Activated gamma-delta T cell treated with anti-CD3 and anti-CD28 coated beads, Interleukin-2, amount 50 U/mL, for 16 hours (primary cell): ENCODE data around the gene SMIM38.
"Not testable (repeated sequence)": the region's sequence is repeated elsewhere in the genome, so short reads cannot be mapped to it uniquely, and the experiment has no call there.

Experiments
- DNase-seq: peaks from one replicate; pipeline ENCODE4 v3.0.0-alpha.2; 2020; ENCODE audit warnings: low read depth

SMIM38 gene

DNA sequence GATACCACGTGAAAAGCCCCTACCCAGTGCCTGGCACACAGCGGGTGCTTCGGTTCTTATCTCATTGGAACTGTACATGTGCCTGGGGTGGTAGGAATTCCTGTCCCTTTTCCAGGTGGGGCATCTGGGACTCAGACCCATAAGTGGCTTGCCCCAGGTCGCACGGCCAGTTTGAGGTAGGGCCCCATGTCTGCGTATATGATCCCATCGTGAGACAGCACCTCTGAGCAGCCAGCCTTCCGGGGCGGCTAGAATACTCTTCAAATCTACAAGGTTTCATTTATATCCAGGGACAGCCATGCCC is 33.5 kb upstream of the SMIM38 start:
- DNase-seq = no peak

DNA sequence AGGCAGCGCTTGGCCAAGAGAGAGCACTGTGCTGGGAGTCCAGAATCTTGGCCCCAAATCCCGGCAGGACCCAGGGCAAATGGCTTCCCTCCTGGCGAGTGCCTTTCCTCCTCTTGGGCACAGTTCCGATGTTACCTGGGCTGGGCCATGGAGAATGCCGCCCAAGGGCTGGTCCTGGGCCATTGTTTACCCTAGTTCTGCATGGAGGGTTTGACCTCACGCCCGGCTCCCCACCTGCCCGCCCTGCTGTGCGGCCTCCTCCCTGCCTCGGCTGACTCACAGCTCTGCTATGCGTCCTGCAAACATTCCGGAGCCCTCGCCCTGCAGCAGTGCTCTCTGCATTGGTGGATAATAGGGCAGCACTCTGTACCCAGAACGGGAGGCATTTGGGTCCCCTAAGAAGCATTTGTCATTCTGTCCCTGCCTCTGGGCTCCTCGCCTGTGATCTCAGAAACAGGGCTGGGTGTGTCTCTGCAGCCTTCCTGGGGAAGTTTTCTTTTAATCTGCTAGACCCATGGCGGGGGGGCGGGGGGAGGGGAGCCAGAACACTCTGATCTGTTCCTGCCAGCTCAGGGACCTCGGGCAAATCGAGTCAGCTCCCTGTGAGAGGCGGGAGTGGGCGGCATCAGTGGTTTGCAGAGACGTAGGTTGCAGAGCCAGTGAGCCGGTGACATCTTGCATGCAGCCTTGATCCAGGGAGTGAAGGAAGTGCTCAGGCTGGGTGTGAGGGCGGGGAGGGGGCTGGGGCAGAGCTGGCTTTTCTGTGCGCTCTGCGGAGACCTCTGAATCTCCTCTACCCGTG is 32.9 kb upstream of the SMIM38 start:
- DNase-seq = peak; percentile 35

GRCh38 chr11:69123593-69124545 is 31.9 kb upstream of the SMIM38 start:
- DNase-seq = no peak

- DNase-seq = no peak
Measured at GRCh38 chr11:69125861-69126260, 29.9 kb upstream of the SMIM38 start.

GRCh38 chr11:69126286-69126685 is 29.4 kb upstream of the SMIM38 start:
- no peak for DNase-seq

DNA sequence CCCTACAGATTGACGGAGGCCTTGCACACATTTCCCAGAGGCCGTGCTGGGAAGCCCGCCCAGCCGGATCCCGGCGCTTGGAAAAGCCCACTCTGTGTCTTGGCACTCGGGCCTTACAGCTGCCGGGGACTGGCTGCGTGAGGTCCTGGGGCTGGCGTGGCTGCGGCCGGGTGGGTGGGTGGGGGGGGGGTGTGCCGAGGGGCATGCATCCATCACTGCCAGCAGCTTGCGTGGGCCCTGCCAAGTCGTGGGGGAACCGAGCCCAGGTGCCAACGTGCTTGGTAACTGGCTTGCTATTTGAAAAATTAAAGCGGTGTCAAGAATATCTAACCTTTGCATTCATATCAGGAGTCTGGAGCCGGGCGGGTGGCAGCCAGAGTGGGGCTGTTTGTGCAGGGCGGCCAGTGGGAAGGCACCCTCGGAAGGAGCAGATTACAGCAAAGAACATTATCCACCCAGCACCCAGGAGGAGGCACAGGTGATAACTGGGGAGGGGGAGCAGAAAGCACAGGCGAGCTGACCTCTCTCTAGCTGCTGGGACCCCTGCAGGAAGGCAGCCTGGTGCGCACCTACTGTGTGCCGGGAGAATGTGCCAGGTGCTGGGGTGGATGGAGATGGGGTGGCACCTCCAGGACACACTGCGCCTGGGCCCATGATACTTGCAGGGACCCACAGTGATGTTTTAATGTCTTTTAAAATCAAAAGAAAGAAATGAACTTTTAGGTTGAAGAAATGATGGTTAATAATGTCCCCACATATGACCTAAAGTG is 28.5 kb upstream of the SMIM38 start:
- no peak for DNase-seq

DNA sequence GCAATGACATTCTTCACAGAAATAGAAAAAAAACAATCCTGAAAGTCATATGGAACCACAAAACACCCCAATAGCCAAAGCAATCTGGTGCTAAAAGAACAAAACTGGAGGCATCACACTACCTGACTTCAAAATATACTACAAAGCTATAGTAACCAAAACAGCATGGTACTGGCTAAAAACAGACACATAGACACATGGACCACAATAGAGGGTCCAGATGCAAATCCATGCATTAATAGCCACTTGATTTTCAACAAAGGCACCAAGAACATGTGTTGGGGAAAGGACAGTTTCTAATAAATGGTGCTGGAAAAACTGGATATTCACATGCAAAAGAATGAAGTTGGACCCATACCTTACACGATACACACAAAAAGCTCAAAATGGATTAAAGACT is 27.9 kb upstream of the SMIM38 start:
- no peak for DNase-seq

GRCh38 chr11:69129053-69129452 is 26.7 kb upstream of the SMIM38 start:
- no peak for DNase-seq

- DNase-seq = no peak
Measured at GRCh38 chr11:69129647-69130046, 26.1 kb upstream of the SMIM38 start.

GRCh38 chr11:69130654-69131053 is 25.1 kb upstream of the SMIM38 start:
- no peak for DNase-seq

DNA sequence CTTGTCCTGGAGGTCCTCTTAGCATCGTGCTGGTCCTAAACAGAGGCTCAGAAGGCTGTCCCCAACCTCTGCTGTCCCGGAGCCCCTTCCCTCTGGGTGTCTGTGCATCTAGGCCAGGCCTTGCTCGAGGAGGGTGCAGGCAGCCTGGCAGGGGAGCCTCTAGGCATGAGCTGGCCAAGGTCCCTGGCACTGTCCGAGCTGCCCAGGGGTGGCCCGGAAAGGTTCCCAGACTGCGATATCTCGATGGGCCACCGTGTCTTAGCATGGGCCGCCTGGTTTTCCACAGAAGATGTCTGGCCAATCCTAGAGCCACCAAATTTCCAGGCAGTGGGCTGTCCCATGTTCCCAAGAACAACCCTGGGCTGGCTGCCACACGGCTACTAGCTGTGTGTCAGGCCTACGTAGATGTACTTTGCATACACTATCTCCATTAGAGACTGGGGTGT is 24.6 kb upstream of the SMIM38 start:
- DNase-seq = no peak

DNA sequence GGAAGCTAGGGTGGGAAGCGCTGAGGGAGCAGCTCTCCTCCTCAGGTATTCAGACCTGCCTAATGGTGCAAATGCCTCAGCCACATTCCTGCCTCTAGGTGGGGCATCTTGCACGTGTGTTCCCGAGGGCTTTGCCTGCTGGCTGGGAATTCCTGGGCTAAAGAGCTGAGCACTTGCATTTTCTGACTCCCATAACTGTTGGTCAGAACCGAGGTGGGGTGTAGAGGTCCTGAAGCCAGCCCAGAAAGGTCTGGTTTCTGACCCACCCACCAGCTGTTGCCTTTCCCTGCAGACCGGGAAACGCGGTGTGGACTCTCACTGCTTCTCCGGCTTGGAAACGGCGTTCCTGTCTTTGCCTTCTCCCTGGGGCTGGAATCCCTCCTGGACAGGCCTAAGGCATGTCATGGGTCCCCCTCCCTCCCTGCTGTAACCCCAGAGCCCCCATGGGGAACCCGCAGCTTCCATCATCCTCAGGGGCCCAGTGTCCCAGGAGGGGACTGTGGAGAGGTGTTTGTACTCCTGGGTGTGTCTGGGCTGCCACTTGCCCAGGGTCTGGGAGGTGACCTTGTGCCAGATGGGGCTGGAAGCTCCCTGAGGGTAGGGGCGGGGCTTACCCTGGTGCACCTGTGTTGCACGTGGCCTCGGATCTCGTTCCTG is 24.0 kb upstream of the SMIM38 start:
- DNase-seq = no peak

DNA sequence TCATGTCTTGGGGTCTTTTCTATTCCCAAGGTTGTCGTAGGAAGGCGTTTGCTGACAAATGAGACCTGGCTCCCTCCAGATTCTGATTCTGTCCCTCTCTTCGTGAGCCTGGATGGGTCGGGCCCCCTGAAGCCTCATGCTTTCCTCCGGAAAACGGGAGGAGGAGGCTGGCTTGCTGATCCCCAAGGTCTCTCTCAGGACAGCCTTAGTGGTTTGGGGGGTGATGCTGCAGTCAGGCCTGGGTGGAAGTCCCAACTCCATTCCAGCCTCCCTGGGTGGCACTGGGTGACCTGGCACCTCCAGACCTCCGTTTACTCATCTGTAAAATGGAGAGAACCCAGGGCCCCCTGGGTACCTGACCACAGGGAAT is 23.4 kb upstream of the SMIM38 start:
- no peak for DNase-seq

- no peak for DNase-seq
Measured at GRCh38 chr11:69133251-69133650, 22.5 kb upstream of the SMIM38 start.

GRCh38 chr11:69134182-69134581 is 21.6 kb upstream of the SMIM38 start:
- DNase-seq = not testable (repeated sequence)

- DNase-seq = no peak
Measured at GRCh38 chr11:69134957-69135356, 20.8 kb upstream of the SMIM38 start.

GRCh38 chr11:69135420-69136363 is 20.0 kb upstream of the SMIM38 start:
- no peak for DNase-seq

DNA sequence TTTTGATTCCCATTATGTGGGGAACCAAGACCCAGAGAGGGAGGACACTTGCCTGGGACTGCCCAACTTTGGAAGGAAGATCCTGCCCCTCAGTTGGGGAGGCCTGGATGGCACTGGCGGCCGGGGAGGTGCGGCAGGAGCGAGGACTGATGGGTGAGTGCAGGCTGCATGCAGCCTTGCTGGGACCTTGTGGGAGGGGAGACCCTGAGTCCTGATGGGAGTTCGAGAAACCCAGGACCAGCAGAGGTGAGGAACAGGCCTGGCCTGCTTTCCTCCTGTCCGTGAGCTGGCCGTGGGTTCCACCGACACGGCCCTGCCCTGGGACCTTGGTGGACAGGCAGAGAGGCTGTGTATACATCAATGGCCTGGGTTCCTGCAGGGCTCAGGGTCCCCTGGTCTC is 19.3 kb upstream of the SMIM38 start:
- DNase-seq = no peak

DNA sequence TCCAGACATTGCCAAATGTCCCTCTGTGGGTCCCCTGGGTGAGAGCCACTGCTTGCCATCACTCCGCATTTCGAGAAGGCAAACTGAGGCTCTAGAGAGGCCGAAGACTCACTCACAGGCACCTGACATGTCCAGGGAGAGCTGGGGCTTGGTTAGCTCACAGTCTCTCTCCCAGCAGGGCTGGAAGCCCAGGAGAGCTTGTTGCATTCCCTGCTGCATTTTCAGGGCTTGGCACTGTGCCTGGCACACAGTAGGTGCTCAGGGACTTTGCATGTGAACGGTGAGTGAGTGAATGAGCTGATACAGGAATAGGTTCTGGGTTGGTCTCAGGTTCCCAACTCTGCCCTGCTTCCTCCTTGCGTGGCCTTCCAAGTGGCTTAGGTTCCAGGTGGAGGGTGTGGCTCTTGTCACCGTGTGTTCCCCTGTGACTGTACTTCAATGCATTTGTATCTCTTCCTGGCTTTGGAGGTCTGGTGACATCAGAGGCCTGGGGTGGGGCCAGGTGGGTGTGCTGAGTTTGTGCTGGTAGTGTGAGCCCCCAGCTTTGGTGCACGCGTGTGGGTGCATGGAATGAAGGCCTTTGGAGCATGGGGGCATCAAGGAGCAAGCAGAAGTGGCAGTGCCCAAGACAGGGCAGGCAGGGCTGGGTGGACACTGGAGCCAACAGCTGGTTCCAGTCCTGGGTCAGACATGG is 18.4 kb upstream of the SMIM38 start:
- DNase-seq = no peak

DNA sequence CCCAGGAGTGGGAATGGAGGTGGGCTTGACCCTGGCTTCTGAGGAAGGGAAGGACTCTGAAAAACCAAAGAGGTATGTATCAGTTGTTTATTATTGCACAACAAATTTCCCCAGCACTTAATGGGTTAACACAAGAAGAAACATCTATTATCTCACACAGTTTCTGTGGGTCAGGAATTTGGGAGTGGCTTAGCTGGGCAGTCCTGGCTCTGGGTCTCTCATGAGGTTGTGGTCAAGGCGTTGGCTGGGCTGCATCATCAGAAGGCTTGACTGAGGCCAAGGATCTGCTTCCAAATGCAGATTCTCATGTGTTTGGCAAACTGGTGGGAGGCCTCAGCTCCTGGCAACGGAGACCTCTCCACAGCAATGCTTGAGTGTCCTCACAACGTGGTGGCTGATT is 17.5 kb upstream of the SMIM38 start:
- DNase-seq = no peak
